Esophagus squamous epithelium (tissue), 5 donors: ENCODE data around the gene ADARB2. TPM values are rescaled to one million over a fixed set of nuclear protein-coding genes. Genes with fewer than 3 reads are reported as not detected.

ENCODE experiments used
- DNase-seq: peaks from one replicate; lab custom pipeline; 2025; lab: John Stamatoyannopoulos, UW
- H3K27ac ChIP-seq, 4 donors: fragments of 200-600 bp; sonication (generic); one replicate each; pipeline ENCODE4 v1.5.1; 2016 to 2019; ENCODE audit warnings: mild to moderate bottlenecking in 1 of 4
- H3K27me3 ChIP-seq, 4 donors: fragments of 200-600 bp; sonication (generic); 1 replicate in 3 of 4; 2 replicates in 1 of 4; pipeline versions ENCODE4 v1.5.1 to v1.6.0; 2017 to 2021; ENCODE audit warnings: antibody characterized with exemption in 1 of 4
- H3K36me3 ChIP-seq, 3 donors: fragments of 200-600 bp; sonication (generic); one replicate each; pipeline ENCODE4 v1.5.1; 2016 to 2019
- H3K4me1 ChIP-seq, 3 donors: fragments of 200-600 bp; sonication (generic); one replicate each; pipeline ENCODE4 v1.5.1; 2017 to 2019
- H3K4me3 ChIP-seq, 4 donors: fragments of 200-600 bp; sonication (generic); 1 replicate in 3 of 4; 2 replicates in 1 of 4; pipeline ENCODE4 v1.5.1; 2016 to 2019; ENCODE audit warnings: mild to moderate bottlenecking in 2 of 4, moderate library complexity in 1 of 4
- H3K9me3 ChIP-seq, 3 donors: fragments of 200-600 bp; sonication (generic); one replicate each; pipeline ENCODE4 v1.5.1; 2016 to 2019
- POLR2A ChIP-seq, 4 donors: fragments of 450-650 bp; IDR thresholded peaks; one replicate each; pipeline ENCODE4 v1.6.1; 2017; ENCODE audit warnings: antibody characterized with exemption in 4 of 4, mild to moderate bottlenecking in 4 of 4, moderate library complexity in 3 of 4
- WGBS, 2 donors: methylation state at CpG; one replicate each; pipeline ENCODE4 v1.1.5; 2018; 5-methylcytosine and 5-hydroxymethylcytosine counted together
- intact Hi-C: fragments of 100-400 bp; cut with DNase I; formaldehyde crosslinking; loops from one replicate; pipeline ENCODE4 v1.15.0; 2022
- total RNA-seq, 4 donors: library from RNA; depleted of rRNA; stranded (reverse); fragments of >200 nt; gene quantifications; one replicate each; pipeline ENCODE4 v1.1.0, GENCODE V29; 2016
- TF ChIP-seq, protein P1 (sequence below), 6 experiments: fragments of 450-650 bp in 4 of 6; fragments of 200-600 bp in 2 of 6; sonication (generic) in 2 of 6; IDR thresholded peaks; one replicate each; pipeline ENCODE4 v1.5.1; 2016 to 2019; ENCODE audit warnings: antibody characterized with exemption in 6 of 6, mild to moderate bottlenecking in 4 of 6, moderate library complexity in 4 of 6
- donor health status: DM: yes; HTN: yes; CAD: no.

The ADARB2 gene
- total RNA-seq, 4 donors from 2014 or later: 0.21 to 3.5 (median 1.5) TPM

DNA sequence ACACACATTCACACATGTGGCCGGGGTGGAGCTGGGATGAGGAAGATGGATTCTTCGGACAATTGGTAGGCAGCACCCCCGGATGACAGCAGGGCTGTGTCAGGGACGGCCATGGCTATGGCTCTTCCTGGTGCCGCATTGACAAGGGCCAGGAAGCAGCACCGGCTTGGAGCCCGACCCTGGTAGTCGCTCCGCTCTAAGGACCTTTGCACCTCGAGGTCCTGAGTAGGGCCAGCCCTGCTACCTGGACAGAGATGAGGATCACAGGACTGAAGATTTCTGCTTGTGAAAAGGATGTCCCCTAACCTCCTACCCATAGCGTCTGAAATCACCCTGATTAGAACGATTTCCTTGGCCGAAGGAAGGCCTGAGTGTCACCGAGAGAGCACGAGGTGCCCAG, 134.1 kb downstream of the ADARB2 start:
- no peaks in the 10 kb centered on the region for H3K36me3 ChIP-seq
- WGBS, 2 donors: 75 to 81% methylated on average over 7 to 15 of the region's 15 CpGs
- intact Hi-C loops: no loop called here
- peaks cover 0 to 10% (median 0%) of the 10 kb centered on the region in 4 donors for H3K27me3 ChIP-seq
- no peak overlapping the region for H3K27ac ChIP-seq
- H3K4me3 ChIP-seq: no peak overlapping the region
- H3K4me1 ChIP-seq: peaks cover 0 to 25% (median 12%) of the 10 kb centered on the region in 3 donors
- no peak for TF ChIP-seq POLR2A (IDR thresholded peaks at IDR 0.05)
- TF ChIP-seq, protein P1, sequence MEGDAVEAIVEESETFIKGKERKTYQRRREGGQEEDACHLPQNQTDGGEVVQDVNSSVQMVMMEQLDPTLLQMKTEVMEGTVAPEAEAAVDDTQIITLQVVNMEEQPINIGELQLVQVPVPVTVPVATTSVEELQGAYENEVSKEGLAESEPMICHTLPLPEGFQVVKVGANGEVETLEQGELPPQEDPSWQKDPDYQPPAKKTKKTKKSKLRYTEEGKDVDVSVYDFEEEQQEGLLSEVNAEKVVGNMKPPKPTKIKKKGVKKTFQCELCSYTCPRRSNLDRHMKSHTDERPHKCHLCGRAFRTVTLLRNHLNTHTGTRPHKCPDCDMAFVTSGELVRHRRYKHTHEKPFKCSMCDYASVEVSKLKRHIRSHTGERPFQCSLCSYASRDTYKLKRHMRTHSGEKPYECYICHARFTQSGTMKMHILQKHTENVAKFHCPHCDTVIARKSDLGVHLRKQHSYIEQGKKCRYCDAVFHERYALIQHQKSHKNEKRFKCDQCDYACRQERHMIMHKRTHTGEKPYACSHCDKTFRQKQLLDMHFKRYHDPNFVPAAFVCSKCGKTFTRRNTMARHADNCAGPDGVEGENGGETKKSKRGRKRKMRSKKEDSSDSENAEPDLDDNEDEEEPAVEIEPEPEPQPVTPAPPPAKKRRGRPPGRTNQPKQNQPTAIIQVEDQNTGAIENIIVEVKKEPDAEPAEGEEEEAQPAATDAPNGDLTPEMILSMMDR (IDR thresholded peaks at IDR 0.05): no peak
- DNase-seq: no peak
- H3K9me3 ChIP-seq: no peaks in the 10 kb centered on the region

DNA sequence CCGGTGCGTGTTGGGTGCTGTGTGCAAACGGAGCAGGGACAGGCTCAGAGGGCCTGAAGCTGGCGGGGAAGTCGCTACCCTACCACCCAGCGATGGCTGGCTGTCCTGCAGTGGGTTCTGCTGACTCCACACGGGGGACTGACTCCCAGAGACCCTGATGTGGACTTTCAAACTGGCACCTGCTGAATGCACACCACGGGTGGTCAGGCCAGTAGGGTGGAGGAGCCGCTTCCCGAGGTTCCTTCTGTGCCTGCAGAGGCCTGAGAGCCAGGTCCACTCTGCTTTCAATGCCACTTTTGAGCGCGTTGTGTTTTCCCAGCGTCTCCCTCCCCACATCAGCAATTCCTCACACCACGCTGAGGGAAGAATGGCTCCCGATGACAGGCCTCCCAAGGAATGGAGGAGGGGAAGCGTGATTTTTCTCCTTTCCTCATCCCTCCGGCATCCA, 135.3 kb downstream of the ADARB2 start:
- Histone ChIP-seq H3K9me3 (no peaks in the 10 kb centered on the region), H3K4me3 (no peak overlapping the region), H3K36me3 (no peaks in the 10 kb centered on the region), H3K27me3 (peaks cover 0 to 5% (median 0%) of the 10 kb centered on the region in 4 donors), H3K27ac (peak overlapping the region in 3 of 4 donors; percentile 73 to 85 (median 82)), H3K4me1 (peaks cover 0 to 25% (median 12%) of the 10 kb centered on the region in 3 donors)
- DNase-seq: no peak
- TF ChIP-seq, protein P1 (IDR thresholded peaks at IDR 0.05): no peak
- TF ChIP-seq POLR2A (IDR thresholded peaks at IDR 0.05): no peak
- intact Hi-C loops: no loop called here
- 61 to 68% methylated on average over 12 to 17 of the region's 17 CpGs for WGBS, 2 donors

DNA sequence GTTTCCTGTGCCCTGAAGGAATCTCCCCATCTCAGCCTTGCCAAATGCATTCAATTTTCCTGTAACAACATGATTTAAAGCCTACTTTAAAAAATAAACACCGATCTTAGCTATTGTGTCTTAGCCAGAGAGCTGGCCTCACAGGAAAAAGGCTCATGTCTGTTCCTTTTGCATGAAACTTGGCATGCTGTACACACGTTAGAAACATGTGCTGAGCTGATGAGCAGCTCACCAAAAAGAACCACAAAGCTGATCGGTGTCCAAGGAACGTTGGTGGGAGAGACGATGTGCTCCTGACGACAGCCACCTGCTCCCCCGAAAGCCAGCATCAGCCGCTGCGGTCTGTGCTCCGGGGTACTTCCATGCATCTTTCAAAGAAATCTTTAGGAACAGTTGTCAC, 135.9 kb downstream of the ADARB2 start:
- WGBS, 2 donors: 9 to 33% methylated on average over 9 to 10 of the region's 10 CpGs
- intact Hi-C loops: no loop called here
- Histone ChIP-seq H3K27me3 (peaks cover 0 to 5% (median 0%) of the 10 kb centered on the region in 4 donors), H3K4me1 (peaks cover 0 to 25% (median 12%) of the 10 kb centered on the region in 3 donors), H3K36me3 (no peaks in the 10 kb centered on the region), H3K27ac (peak overlapping the region; percentile 70 to 85 (median 78)), H3K4me3 (peak overlapping the region in 1 of 4 donors; percentile 26), H3K9me3 (no peaks in the 10 kb centered on the region)
- TF ChIP-seq POLR2A (IDR thresholded peaks at IDR 0.05): no peak
- TF ChIP-seq, protein P1 (IDR thresholded peaks at IDR 0.05): no peak
- no peak for DNase-seq

DNA sequence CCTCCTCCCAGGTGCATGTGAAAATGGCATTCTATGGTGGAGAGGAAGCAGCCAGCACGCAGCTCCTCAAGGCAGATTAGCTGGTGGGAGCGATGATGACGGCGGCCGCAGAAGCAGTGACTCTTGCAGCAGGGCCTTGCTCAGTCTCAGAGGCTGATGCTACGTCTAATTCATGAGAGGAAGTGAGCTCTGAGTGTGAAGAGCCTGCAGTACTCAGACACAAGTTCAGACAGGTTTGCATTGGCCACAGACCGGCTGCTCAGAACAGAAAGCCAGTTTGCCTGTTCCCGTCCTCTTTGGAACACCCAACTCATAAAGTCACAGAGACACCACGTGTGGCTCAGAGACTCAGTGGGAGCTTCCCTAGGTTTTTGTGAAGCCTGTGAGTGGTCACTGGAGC, 136.5 kb downstream of the ADARB2 start:
- peak overlapping the region in 1 of 4 donors; percentile 26 for H3K4me3 ChIP-seq
- TF ChIP-seq POLR2A (IDR thresholded peaks at IDR 0.05): no peak
- TF ChIP-seq, protein P1 (IDR thresholded peaks at IDR 0.05): no peak
- DNase-seq: no peak
- H3K4me1 ChIP-seq: peaks cover 0 to 25% (median 12%) of the 10 kb centered on the region in 3 donors
- H3K27me3 ChIP-seq: peaks cover 0 to 5% (median 0%) of the 10 kb centered on the region in 4 donors
- intact Hi-C loops: no loop called here
- WGBS, 2 donors: 36 to 42% methylated on average over 8 to 9 of the region's 9 CpGs
- no peaks in the 10 kb centered on the region for H3K36me3 ChIP-seq
- H3K9me3 ChIP-seq: no peaks in the 10 kb centered on the region
- H3K27ac ChIP-seq: peak overlapping the region; percentile 70 to 85 (median 78)

DNA sequence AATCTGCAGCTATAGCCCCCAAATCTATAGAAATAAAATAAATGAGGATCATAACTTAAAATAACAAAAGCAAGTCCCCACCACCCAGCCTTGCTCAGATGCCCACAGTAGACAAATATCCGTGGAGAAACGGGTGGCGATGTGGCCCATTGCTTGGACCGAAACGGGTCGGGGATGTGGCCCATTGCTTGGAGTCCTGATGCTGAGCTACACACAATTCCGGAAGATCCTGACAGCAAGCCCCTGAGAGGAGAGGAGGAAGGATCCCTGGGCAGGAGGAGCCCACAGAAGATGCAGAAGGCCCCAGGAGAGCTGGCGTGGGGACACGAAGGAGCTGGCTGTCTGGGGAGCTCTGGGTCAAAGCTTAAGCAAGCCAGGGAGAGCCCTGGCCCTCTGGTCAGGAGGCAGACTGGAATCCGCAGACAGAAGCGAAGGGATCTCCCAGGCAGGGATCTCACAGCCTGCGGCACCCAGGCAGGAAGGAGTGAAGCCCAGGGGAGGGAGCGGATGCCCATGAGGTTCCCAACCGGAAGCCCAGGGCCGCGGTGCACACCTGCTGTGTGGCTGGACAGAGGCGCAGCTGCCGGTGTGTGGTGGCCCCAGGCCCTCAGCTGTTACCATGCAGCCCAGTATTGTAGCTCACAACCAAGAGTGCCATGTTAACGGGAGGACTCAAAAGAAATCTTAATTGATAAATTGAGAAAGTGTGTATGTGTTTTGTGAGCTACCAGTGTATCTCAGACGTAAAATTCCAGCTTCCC, 138.8 kb downstream of the ADARB2 start:
- WGBS, 2 donors: 85 to 88% methylated on average over 13 of the region's 20 CpGs
- Histone ChIP-seq H3K9me3 (no peaks in the 10 kb centered on the region), H3K27ac (no peak overlapping the region), H3K27me3 (peaks cover 0 to 5% (median 0%) of the 10 kb centered on the region in 4 donors), H3K4me1 (peaks cover 0 to 25% (median 12%) of the 10 kb centered on the region in 3 donors), H3K36me3 (no peaks in the 10 kb centered on the region), H3K4me3 (no peak overlapping the region)
- TF ChIP-seq, protein P1 (IDR thresholded peaks at IDR 0.05): no peak
- TF ChIP-seq POLR2A (IDR thresholded peaks at IDR 0.05): no peak
- intact Hi-C loops: no loop called here
- DNase-seq: no peak
